HepG2 (cell line): Measurements from ENCODE around the gene CISH. TPM values are rescaled to one million over a fixed set of nuclear protein-coding genes. Genes with fewer than 3 reads are reported as not detected.

Experiments used
- AHR ChIP-seq: IDR thresholded peaks from 2 replicates; pipeline ENCODE4 v1.6.1; 2018; ENCODE audit warnings: missing genetic modification reagents, missing compliant biosample characterization
- ARNTL ChIP-seq: sonication (generic); formaldehyde crosslinking; IDR thresholded peaks from 2 replicates; pipeline ENCODE4 v1.4.0; 2020; ENCODE audit warnings: mild to moderate bottlenecking, missing genetic modification reagents
- CSRNP1 ChIP-seq: sonication (generic); formaldehyde crosslinking; IDR thresholded peaks from 2 replicates; pipeline ENCODE4 v1.8.1; 2023; ENCODE audit warnings: mild to moderate bottlenecking, missing genetic modification reagents
- EED ChIP-seq: sonication (generic); formaldehyde crosslinking; IDR thresholded peaks from 2 replicates; pipeline ENCODE4 v1.5.0; 2020; ENCODE audit warnings: mild to moderate bottlenecking, missing genetic modification reagents
- ELF1 ChIP-seq: sonication (generic); formaldehyde crosslinking; IDR thresholded peaks from 2 replicates; pipeline ENCODE4 v1.4.0; 2020; ENCODE audit warnings: missing genetic modification reagents
- IRF9 ChIP-seq: sonication (generic); formaldehyde crosslinking; IDR thresholded peaks from 2 replicates; pipeline ENCODE4 v1.8.0; 2022; ENCODE audit warnings: missing genetic modification reagents, mild to moderate bottlenecking, borderline replicate concordance
- NR2F1 ChIP-seq, 2 experiments: fragments of 450-650 bp in 1 of 2; formaldehyde crosslinking in 1 of 2; IDR thresholded peaks; 2 replicates each; pipeline versions ENCODE4 v1.5.0 to v1.6.1; 2016 to 2020; ENCODE audit warnings: mild to moderate bottlenecking in 1 of 2, missing compliant biosample characterization in 1 of 2, missing genetic modification reagents in 1 of 2, moderate library complexity in 1 of 2
- PTBP1 ChIP-seq: fragments of 200-400 bp; formaldehyde crosslinking; IDR thresholded peaks from 2 replicates; pipeline ENCODE4 v1.6.1; 2018; ENCODE audit warnings: low read length, low read depth; ENCODE audit not compliant: poor library complexity, severe bottlenecking
- RBAK ChIP-seq: sonication (generic); formaldehyde crosslinking; IDR thresholded peaks from 2 replicates; pipeline ENCODE4 v1.5.1; 2020; ENCODE audit warnings: mild to moderate bottlenecking, missing genetic modification reagents
- REST ChIP-seq, 2 experiments: IDR thresholded peaks; 2 replicates each; pipeline ENCODE4 v1.6.1; 2011 to 2012; ENCODE audit warnings: low read length in 2 of 2, borderline replicate concordance in 1 of 2, low read depth in 1 of 2, mild to moderate bottlenecking in 1 of 2, moderate library complexity in 1 of 2
- SCMH1 ChIP-seq: sonication (generic); formaldehyde crosslinking; IDR thresholded peaks from 2 replicates; pipeline ENCODE4 v1.9.0; 2021; ENCODE audit warnings: missing genetic modification reagents, mild to moderate bottlenecking, borderline replicate concordance
- TSC22D2 ChIP-seq: sonication (generic); formaldehyde crosslinking; IDR thresholded peaks from 2 replicates; pipeline ENCODE4 v1.5.1; 2020; ENCODE audit warnings: missing genetic modification reagents, mild to moderate bottlenecking, borderline replicate concordance
- ZBTB44 ChIP-seq: sonication (generic); formaldehyde crosslinking; IDR thresholded peaks from 2 replicates; pipeline ENCODE4 v1.4.0; 2020; ENCODE audit warnings: missing genetic modification reagents
- ZIK1 ChIP-seq: sonication (generic); formaldehyde crosslinking; IDR thresholded peaks from 2 replicates; pipeline ENCODE4 v1.5.0; 2020; ENCODE audit warnings: mild to moderate bottlenecking, low read depth, missing genetic modification reagents, borderline replicate concordance
- ZNF143 ChIP-seq: sonication (generic); formaldehyde crosslinking; IDR thresholded peaks from 2 replicates; pipeline ENCODE4 v1.4.0; 2020; ENCODE audit warnings: missing genetic modification reagents
- ZNF343 ChIP-seq: sonication (generic); formaldehyde crosslinking; IDR thresholded peaks from 2 replicates; pipeline ENCODE4 v1.4.0; 2020; ENCODE audit warnings: mild to moderate bottlenecking, missing genetic modification reagents
- ZNF468 ChIP-seq: sonication (generic); formaldehyde crosslinking; IDR thresholded peaks from 2 replicates; pipeline ENCODE4 v1.8.0; 2022; ENCODE audit warnings: mild to moderate bottlenecking, moderate library complexity, missing genetic modification reagents
- ZNF709 ChIP-seq: sonication (generic); formaldehyde crosslinking; IDR thresholded peaks from 2 replicates; pipeline ENCODE4 v1.5.0; 2020; ENCODE audit warnings: mild to moderate bottlenecking, missing genetic modification reagents
- ZNF776 ChIP-seq: sonication (generic); formaldehyde crosslinking; IDR thresholded peaks from 2 replicates; pipeline ENCODE4 v1.4.0; 2020; ENCODE audit warnings: mild to moderate bottlenecking, missing genetic modification reagents
- ZNF780A ChIP-seq: sonication (generic); formaldehyde crosslinking; IDR thresholded peaks from 2 replicates; pipeline ENCODE4 v1.8.0; 2022; ENCODE audit warnings: mild to moderate bottlenecking, missing genetic modification reagents, moderate library complexity
- ZSCAN22 ChIP-seq: sonication (generic); formaldehyde crosslinking; IDR thresholded peaks from 2 replicates; pipeline ENCODE4 v1.4.0; 2020; ENCODE audit warnings: mild to moderate bottlenecking, missing genetic modification reagents
- polyA plus RNA-seq, 8 experiments: library from polyadenylated mRNA; depleted of rRNA in 3 of 8; stranded (reverse) in 7 of 8; unstranded in 1 of 8; fragments of >200 nt; fragmentation: Illumina TruSeq in 4 of 8; extraction: Trizol in 4 of 8; gene quantifications; 2 replicates each; pipeline versions ENCODE4 v1.2.1 to v1.2.3, GENCODE V29; 2011 to 2016; ENCODE audit warnings: low read depth in 4 of 8, missing spikeins in 1 of 8, mixed read lengths in 1 of 8; ENCODE audit not compliant: insufficient read depth in 1 of 8
- total RNA-seq, 5 experiments: library from RNA; depleted of rRNA; stranded (reverse); fragments of >200 nt; fragmentation: Illumina TruSeq; extraction: Trizol; gene quantifications; 2 replicates each; pipeline ENCODE4 v1.2.3, GENCODE V29; 2016; ENCODE audit warnings: low read depth in 1 of 5

The CISH gene
- total and polyA plus RNA-seq, 2 of the 13 experiments (the other 11 are each of a cell fraction or from before 2014, with no cell fraction given): 0.91 to 1.5 TPM

DNA sequence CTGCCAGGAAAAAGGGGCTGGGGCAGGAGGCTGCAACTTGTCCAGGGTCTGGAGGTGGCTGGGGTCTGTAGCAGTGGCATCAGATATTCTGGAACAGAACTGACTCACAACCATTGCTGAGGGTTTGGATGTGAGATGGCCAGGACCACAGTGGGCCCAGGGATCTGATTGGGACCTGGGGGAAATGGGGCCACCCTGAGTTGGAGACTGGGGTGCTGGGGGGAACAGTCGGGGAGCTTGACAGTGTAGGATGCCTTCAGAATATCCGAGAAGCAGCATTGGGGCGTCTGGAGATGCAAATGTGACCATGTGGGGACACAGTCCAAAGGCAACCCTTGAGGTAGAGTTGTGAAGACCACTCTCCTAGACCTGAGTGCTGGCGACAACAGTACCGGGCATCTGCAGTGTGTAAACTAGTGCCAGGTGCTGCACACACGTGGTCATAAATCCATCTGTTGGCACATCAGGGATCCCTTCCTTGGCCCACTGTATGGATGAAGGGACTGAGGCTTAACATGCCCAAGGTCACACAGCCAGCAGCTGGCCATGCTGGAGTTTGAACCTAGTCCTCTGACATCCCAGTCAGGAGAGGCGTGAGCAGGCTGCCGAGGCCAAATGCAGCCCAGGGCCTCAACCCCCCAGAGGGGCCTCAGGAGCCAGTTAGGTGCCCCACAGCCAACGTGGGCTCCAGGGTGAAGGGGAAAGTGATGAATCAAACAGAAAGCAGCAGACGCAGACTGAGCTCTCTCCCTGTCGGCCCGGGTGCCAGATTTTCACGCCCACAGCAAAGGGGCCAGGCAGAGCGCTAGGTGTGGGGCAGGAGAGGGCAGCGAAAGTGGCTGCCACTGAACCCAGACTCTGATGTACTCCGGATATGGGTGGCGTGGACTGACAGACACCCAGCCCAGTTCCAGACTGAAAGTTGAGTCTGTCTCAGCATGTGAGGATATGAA is 23.5 kb downstream of the CISH start (continued):
- no peak for TF ChIP-seq ZBTB44
- no peak for TF ChIP-seq EED
- no peak for TF ChIP-seq TSC22D2 (CRISPR knock-in tag)
- peak; percentile 41; the same call in 1 of the 2 replicates for TF ChIP-seq ELF1
- TF ChIP-seq ZNF709 (CRISPR knock-in tag): 0 out of 2 replicates have a peak, but pooled peaks have one; percentile 67
- no peak for TF ChIP-seq NR2F1 (CRISPR knock-in tag; IDR thresholded peaks at IDR 0.05)
- TF ChIP-seq ZIK1 (CRISPR knock-in tag): no peak
- no peak for TF ChIP-seq ZNF468 (CRISPR knock-in tag)
- peak; percentile 49 for TF ChIP-seq PTBP1
- TF ChIP-seq AHR (CRISPR knock-in tag): no peak
- TF ChIP-seq ZNF343: no peak
- no peak for TF ChIP-seq ZNF143 (CRISPR knock-in tag)
- TF ChIP-seq ZSCAN22: no peak
- TF ChIP-seq CSRNP1 (CRISPR knock-in tag): 0 out of 2 replicates have a peak, but pooled peaks have one; percentile 32
- TF ChIP-seq IRF9: no peak
- TF ChIP-seq RBAK (CRISPR knock-in tag): no peak
- no peak for TF ChIP-seq SCMH1 (CRISPR knock-in tag)
- no peak for TF ChIP-seq ZNF780A
- no peak for TF ChIP-seq REST (IDR thresholded peaks at IDR 0.05; ENCODE audit: borderline replicate concordance in 1 of 2, low read depth in 1 of 2, low read length in 2 of 2)
- peak; percentile 57 for TF ChIP-seq ZNF776
- TF ChIP-seq ARNTL (CRISPR knock-in tag): peak; percentile 13; the same call in 1 of the 2 replicates
